Smooth muscle cell (in vitro differentiated cells): ENCODE measurements around the gene STX3. TPM values are rescaled to one million over a fixed set of nuclear protein-coding genes. Genes with fewer than 3 reads are reported as not detected.

Source experiments
- DNase-seq: peaks from one replicate; lab custom pipeline; 2025; ENCODE audit not compliant: unreplicated experiment; lab: John Stamatoyannopoulos, UW
- H2AFZ ChIP-seq: fragments of 200-600 bp; sonication (generic); 2 replicates; pipeline ENCODE4 v1.6.0; 2016; ENCODE audit warnings: antibody characterized with exemption, low read depth, mild to moderate bottlenecking
- H3F3A ChIP-seq: fragments of 200-600 bp; sonication (generic); 2 replicates; pipeline ENCODE4 v1.6.0; 2017; ENCODE audit warnings: antibody characterized with exemption, low read depth
- H3K27ac ChIP-seq: fragments of 200-600 bp; sonication (generic); 2 replicates; pipeline ENCODE4 v1.5.1; 2016; ENCODE audit warnings: low read depth, mild to moderate bottlenecking
- H3K27me3 ChIP-seq: fragments of 200-600 bp; sonication (generic); 2 replicates; pipeline ENCODE4 v1.6.1; 2016; ENCODE audit warnings: low read depth, mild to moderate bottlenecking
- H3K36me3 ChIP-seq: fragments of 200-600 bp; sonication (generic); 2 replicates; pipeline ENCODE4 v1.5.1; 2016; ENCODE audit warnings: low read depth
- H3K4me1 ChIP-seq: fragments of 200-600 bp; sonication (generic); 2 replicates; pipeline ENCODE4 v1.5.1; 2016; ENCODE audit warnings: low read depth
- H3K4me2 ChIP-seq: fragments of 200-600 bp; sonication (generic); 2 replicates; pipeline ENCODE4 v1.6.0; 2016; ENCODE audit warnings: mild to moderate bottlenecking
- H3K4me3 ChIP-seq: fragments of 200-600 bp; sonication (generic); 2 replicates; pipeline ENCODE4 v1.5.1; 2016; ENCODE audit warnings: mild to moderate bottlenecking
- H3K79me2 ChIP-seq: fragments of 200-600 bp; sonication (generic); 2 replicates; pipeline ENCODE4 v1.6.0; 2016; ENCODE audit warnings: low read depth, mild to moderate bottlenecking
- H3K9ac ChIP-seq: fragments of 200-600 bp; sonication (generic); 2 replicates; pipeline ENCODE4 v1.6.0; 2016; ENCODE audit warnings: low read depth
- H3K9me3 ChIP-seq: fragments of 200-600 bp; sonication (generic); replicated peaks from 2 replicates; pipeline ENCODE4 v1.5.1; 2016; ENCODE audit warnings: low read depth
- H4K20me1 ChIP-seq: fragments of 200-600 bp; sonication (generic); 2 replicates; pipeline ENCODE4 v1.6.0; 2016; ENCODE audit warnings: low read depth
- WGBS: methylation state at CpG from one replicate; pipeline ENCODE4 v1.1.7; 2016; ENCODE audit warnings: low lambda C conversion rate; 5-methylcytosine and 5-hydroxymethylcytosine counted together
- polyA plus RNA-seq: library from polyadenylated mRNA; unstranded; fragments of >200 nt; fragmentation: Nextera tagmentation; extraction: Ambion mirVana; gene quantifications from 2 replicates; pipeline ENCODE4 v1.2.1, GENCODE V29; 2016
- total RNA-seq: library from RNA; depleted of rRNA; stranded (reverse); fragments of >200 nt; gene quantifications from 2 replicates; pipeline ENCODE4 v1.2.3, GENCODE V29; 2014
- TF ChIP-seq, protein P1 (sequence below): fragments of 200-600 bp; sonication (generic); IDR thresholded peaks from 2 replicates; pipeline ENCODE4 v1.5.1; 2017; ENCODE audit warnings: borderline replicate concordance, mild to moderate bottlenecking, antibody characterized with exemption; ENCODE audit not compliant: insufficient read depth, poor library complexity, severe bottlenecking

Gene STX3
- total and polyA plus RNA-seq, 2 experiments from 2014 or later = 24.1 to 52.2 TPM

DNA sequence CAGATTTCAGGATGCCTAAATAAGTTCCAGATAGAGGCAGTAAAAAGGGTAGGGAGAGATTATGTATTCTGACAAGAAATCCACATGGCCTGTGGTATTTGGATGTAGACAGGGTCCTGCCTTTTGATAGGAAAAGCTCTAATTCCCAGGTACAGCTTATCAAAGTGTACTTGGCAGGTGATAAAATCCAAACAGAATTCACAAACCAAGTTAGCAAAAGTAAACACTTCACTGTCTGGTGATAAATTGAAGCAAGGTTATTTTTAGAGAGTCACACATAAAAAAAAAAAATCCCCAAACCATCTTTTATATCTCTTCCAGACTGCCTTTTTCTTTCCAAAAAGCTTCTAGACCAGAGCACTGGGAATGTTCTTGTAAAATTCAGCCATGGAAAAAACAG is 84.4 kb downstream of the STX3 start:
- no peaks in the 10 kb centered on the region for H3K9me3 ChIP-seq
- no peaks in the 10 kb centered on the region for H3K79me2 ChIP-seq

DNA sequence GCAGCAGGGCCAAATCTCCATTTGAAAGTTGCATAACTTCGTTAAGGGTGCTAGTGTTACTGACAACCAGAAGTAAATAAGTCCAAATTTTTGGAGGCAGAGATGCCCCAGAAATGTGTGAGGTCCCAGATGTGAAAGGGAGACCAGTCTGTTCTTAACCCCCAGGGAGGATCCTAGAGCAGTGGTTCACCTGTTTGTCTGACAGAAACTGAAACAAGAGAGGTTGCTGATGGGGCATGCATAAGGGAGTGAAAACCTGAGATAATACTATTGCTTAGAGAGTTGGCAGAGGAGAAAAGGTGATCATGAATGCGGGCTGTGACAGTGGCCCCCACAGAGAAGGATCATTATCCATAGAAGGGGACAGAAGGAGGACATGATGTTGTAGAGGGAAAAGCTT is 86.3 kb downstream of the STX3 start:
- H3K4me3 ChIP-seq = no peak overlapping the region
- H3K4me2 ChIP-seq = no peak overlapping the region
- H2AFZ ChIP-seq = no peak overlapping the region
- DNase-seq = no peak
- H4K20me1 ChIP-seq = no peaks in the 10 kb centered on the region
- H3K36me3 ChIP-seq = no peaks in the 10 kb centered on the region
- no peaks in the 10 kb centered on the region for H3K27me3 ChIP-seq
- WGBS = 83% methylated on average over 2 of the region's 2 CpGs
- no peak overlapping the region for H3K9ac ChIP-seq
- H3F3A ChIP-seq = no peaks in the 10 kb centered on the region
- no peak overlapping the region for H3K27ac ChIP-seq
- no peaks in the 10 kb centered on the region for H3K79me2 ChIP-seq
- TF ChIP-seq, protein P1, sequence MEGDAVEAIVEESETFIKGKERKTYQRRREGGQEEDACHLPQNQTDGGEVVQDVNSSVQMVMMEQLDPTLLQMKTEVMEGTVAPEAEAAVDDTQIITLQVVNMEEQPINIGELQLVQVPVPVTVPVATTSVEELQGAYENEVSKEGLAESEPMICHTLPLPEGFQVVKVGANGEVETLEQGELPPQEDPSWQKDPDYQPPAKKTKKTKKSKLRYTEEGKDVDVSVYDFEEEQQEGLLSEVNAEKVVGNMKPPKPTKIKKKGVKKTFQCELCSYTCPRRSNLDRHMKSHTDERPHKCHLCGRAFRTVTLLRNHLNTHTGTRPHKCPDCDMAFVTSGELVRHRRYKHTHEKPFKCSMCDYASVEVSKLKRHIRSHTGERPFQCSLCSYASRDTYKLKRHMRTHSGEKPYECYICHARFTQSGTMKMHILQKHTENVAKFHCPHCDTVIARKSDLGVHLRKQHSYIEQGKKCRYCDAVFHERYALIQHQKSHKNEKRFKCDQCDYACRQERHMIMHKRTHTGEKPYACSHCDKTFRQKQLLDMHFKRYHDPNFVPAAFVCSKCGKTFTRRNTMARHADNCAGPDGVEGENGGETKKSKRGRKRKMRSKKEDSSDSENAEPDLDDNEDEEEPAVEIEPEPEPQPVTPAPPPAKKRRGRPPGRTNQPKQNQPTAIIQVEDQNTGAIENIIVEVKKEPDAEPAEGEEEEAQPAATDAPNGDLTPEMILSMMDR = no peak
- H3K9me3 ChIP-seq = no peaks in the 10 kb centered on the region
- H3K4me1 ChIP-seq = no peaks in the 10 kb centered on the region

More for the DNA sequence above, 84.4 kb downstream of the STX3 start:
- TF ChIP-seq, protein P1 = no peak
- no peak overlapping the region for H2AFZ ChIP-seq
- no peaks in the 10 kb centered on the region for H3K36me3 ChIP-seq
- no peak overlapping the region for H3K4me2 ChIP-seq
- no peaks in the 10 kb centered on the region for H4K20me1 ChIP-seq
- H3K4me1 ChIP-seq = no peaks in the 10 kb centered on the region
- H3F3A ChIP-seq = no peaks in the 10 kb centered on the region
- no peak for DNase-seq
- H3K27me3 ChIP-seq = no peaks in the 10 kb centered on the region
- H3K4me3 ChIP-seq = no peak overlapping the region
- H3K27ac ChIP-seq = no peak overlapping the region
- H3K9ac ChIP-seq = no peak overlapping the region

DNA sequence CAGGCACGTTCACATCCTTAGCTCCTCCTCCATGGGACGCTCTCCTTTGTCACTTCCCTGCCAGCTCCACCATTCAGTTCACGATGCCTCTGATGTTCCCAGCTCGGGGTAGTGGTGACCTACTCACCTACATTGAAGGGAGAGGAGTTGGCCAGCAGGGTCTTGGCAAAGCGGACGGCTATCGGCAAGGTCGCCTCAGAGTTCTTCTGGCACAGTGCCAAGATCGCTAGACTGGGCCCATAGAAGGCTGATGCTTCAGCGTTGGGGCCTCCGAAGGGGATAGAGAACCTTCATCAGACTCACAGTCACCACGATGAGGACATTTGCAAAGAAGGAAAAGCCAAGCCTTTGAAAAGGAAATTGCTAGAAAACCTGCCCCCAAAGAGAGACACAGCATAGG is 87.1 kb downstream of the STX3 start:
- TF ChIP-seq, protein P1 = no peak
- no peak for DNase-seq

DNA sequence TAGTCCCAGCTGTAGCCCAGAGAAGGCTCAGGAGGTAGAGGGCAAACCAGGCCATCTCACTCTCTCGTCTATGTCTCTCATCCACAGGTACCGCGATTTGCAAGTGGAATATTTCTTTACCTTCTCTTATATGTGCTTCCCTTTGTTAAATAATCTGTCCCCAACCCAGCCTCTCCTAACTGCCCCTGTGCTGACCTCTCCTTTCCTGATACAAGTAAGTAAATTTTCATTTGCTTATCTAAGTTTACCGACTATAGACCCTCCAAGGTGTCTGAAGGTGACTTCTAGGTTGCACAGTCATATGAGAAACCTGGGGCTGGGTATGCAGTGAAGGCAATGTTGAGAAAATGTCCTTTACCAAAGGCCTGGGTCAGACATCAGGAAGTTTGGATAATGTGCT is 90.2 kb downstream of the STX3 start, which contains the start of gene CBLIF:
Gene CBLIF, minus strand, starts transcription at position 101 of the 400 bp plus-strand sequence. Its CDS starts 46 bp downstream, at position 55.
- Histone ChIP-seq H3K4me3 (no peak within 1 kb of the TSS), H3K9me3 (no peaks in the 10 kb centered on the region), H3F3A (no peaks in the 10 kb centered on the region), H3K4me2 (no peak within 1 kb of the TSS), H3K9ac (no peak within 1 kb of the TSS), H3K79me2 (no peaks in the 10 kb centered on the region), H3K4me1 (no peaks in the 10 kb centered on the region), H2AFZ (no peak within 1 kb of the TSS), H4K20me1 (no peaks in the 10 kb centered on the region), H3K27me3 (no peaks in the 10 kb centered on the region), H3K27ac (no peak within 1 kb of the TSS), H3K36me3 (no peaks in the 10 kb centered on the region)
- no peak for DNase-seq
- 89% methylated on average over 4 of the region's 4 CpGs for WGBS
- TF ChIP-seq, protein P1 = no peak

More for the DNA sequence above, 87.1 kb downstream of the STX3 start:
- Histone ChIP-seq H3K4me3 (no peak overlapping the region), H3K27me3 (no peaks in the 10 kb centered on the region), H4K20me1 (no peaks in the 10 kb centered on the region), H3K27ac (no peak overlapping the region), H3K9me3 (no peaks in the 10 kb centered on the region), H3F3A (no peaks in the 10 kb centered on the region), H2AFZ (no peak overlapping the region), H3K79me2 (no peaks in the 10 kb centered on the region), H3K36me3 (no peaks in the 10 kb centered on the region), H3K4me1 (no peaks in the 10 kb centered on the region), H3K4me2 (no peak overlapping the region), H3K9ac (no peak overlapping the region)
- 91% methylated on average over 12 of the region's 12 CpGs for WGBS
